Heart left ventricle (tissue), 16 donors: ENCODE data around the gene STX1B. TPM values are rescaled to one million over a fixed set of nuclear protein-coding genes. Genes with fewer than 3 reads are reported as not detected.

Experiments used
- ATAC-seq, 4 donors: fragments of 200-7000 bp; cut with Tn5 transposase; one replicate each; pipeline ENCODE4 v1.9.1; 2020 to 2022; ENCODE audit warnings: moderate library complexity in 4 of 4, mild to moderate bottlenecking in 3 of 4, moderate number of reproducible peaks in 1 of 4
- DNase-seq, 5 donors: peaks; one replicate each; pipeline ENCODE4 v3.0.0-alpha.2; 2020
- H3K27ac ChIP-seq, 12 donors: fragments of 200-600 bp; sonication (generic) in 4 of 12; one replicate each; pipeline versions ENCODE4 v1.5.0 to v1.8.0; 2016 to 2022; ENCODE audit warnings: mild to moderate bottlenecking in 2 of 12
- H3K27me3 ChIP-seq, 9 donors: fragments of 200-600 bp; sonication (generic) in 2 of 9; one replicate each; pipeline versions ENCODE4 v1.5.1 to v1.8.0; 2016 to 2022; ENCODE audit warnings: mild to moderate bottlenecking in 3 of 9
- H3K36me3 ChIP-seq, 9 donors: fragments of 200-600 bp; sonication (generic) in 2 of 9; one replicate each; pipeline versions ENCODE4 v1.5.0 to v1.8.0; 2018 to 2022; ENCODE audit warnings: mild to moderate bottlenecking in 2 of 9
- H3K4me1 ChIP-seq, 12 donors: fragments of 200-600 bp; sonication (generic) in 4 of 12; one replicate each; pipeline versions ENCODE4 v1.5.0 to v1.8.0; 2016 to 2022; ENCODE audit warnings: mild to moderate bottlenecking in 3 of 12
- H3K4me3 ChIP-seq, 12 donors: fragments of 200-600 bp; sonication (generic) in 4 of 12; one replicate each; pipeline versions ENCODE4 v1.5.0 to v1.8.0; 2017 to 2022; ENCODE audit warnings: mild to moderate bottlenecking in 9 of 12, moderate library complexity in 4 of 12
- H3K9me3 ChIP-seq, 12 donors: fragments of 200-600 bp; sonication (generic) in 4 of 12; one replicate each; pipeline versions ENCODE4 v1.5.0 to v1.8.0; 2016 to 2022; ENCODE audit warnings: mild to moderate bottlenecking in 1 of 12
- CTCF ChIP-seq, 12 donors: fragments of 200-600 bp; sonication (generic) in 4 of 12; IDR thresholded peaks; one replicate each; pipeline versions ENCODE4 v1.5.0 to v1.8.0; 2018 to 2022; ENCODE audit warnings: antibody characterized with exemption in 12 of 12, mild to moderate bottlenecking in 5 of 12
- POLR2A ChIP-seq, 2 donors: fragments of 450-650 bp; IDR thresholded peaks; one replicate each; pipeline ENCODE4 v1.6.1; 2017; ENCODE audit warnings: antibody characterized with exemption in 2 of 2, mild to moderate bottlenecking in 2 of 2, moderate library complexity in 2 of 2
- WGBS, 4 donors: extraction: QIAGEN DNeasy Blood & Tissue Kit in 2 of 4; methylation state at CpG; one replicate each; pipeline versions ENCODE4 v1.1.5 to v1.1.7; 2013 to 2018; 5-methylcytosine and 5-hydroxymethylcytosine counted together
- intact Hi-C, 10 donors: fragments of 100-400 bp; cut with DNase I; formaldehyde crosslinking; loops; one replicate each; pipeline versions ENCODE4 v1.11.1 to v1.14.2; 2022
- polyA plus RNA-seq, 2 donors: library from polyadenylated mRNA; stranded (reverse); fragments of 200-250 nt; gene quantifications; one replicate each; pipeline ENCODE4 v1.2.3, GENCODE V29; 2013
- total RNA-seq, 9 donors: library from RNA; depleted of rRNA in 2 of 9; stranded (reverse); fragments of >200 nt in 2 of 9; fragmentation: NEBNext Ultra II Directional in 3 of 9; extraction: Animal tissue kit (Norgen Biotek cat#: 25700) in 3 of 9; gene quantifications; one replicate each; pipeline versions ENCODE4 v1.1.0 to v1.2.4, GENCODE V29; 2016 to 2023
- donor health status: ischemic (EF 13 %, LVEDD 7.1; RV severe dilation, severe dysfunction).
- donor health status: healthy with polysubstance abuse.
- donor health status: DM: no; HTN: yes; CAD: no.
- donor health status: DM: no; HTN: no; CAD: no.
- donor health status: ischemic (EF 25% LVEDD 6.9; RV normal size, moderate dysfunction).
- donor health status: ischemic (EF 25% LVEDD 5.7; RV mildly dilated, moderate dysfunction).
- donor health status: healthy.
- donor health status: DM: yes; HTN: yes; CAD: no.
- donor health status: ischemic (EF 35%, LVEDD 5.7; RV mildly dilated, moderate dysfunction).
- donor health status: nonischemic (EF 11% LVEDD 7.7; RV severe dilation, severe dysfunction).
- donor health status: DM: yes; HTN: yes; CAD: no.
- donor health status: PGD.
- donor health status: ischemic (EF 29% LVEDD 5.4; RV normal size, mild dysfunction).
- donor health status: nonischemic (EF 23%, LVEDD 6.1; RV moderate dilation, normal function).

The STX1B gene
- total and polyA plus RNA-seq, 11 donors: 0.20 to 2.1 (median 0.82) TPM

GRCh38 chr16:30984669-30985400, 25.6 kb downstream of the STX1B start, which contains the start of gene HSD3B7:
TSS of gene HSD3B7 (plus strand) at chr16:30985207. CDS start at chr16:30985659, 452 bp downstream.
- peak within 1 kb of the TSS in 11 of 12 donors; percentile 24 to 79 (median 61) for H3K4me3 ChIP-seq
- no peaks in the 10 kb centered on the region for H3K27me3 ChIP-seq
- intact Hi-C loops: loop anchor here (1.0 to 10.0 kb wide), 20 partner anchors 47 to 890 kb away; partner anchors contain the start of genes ZNF843 (in 7 of the 10), VKORC1 (in 3 of the 10), ZNF646 (in 3 of the 10) and ZNF668 (in 3 of the 10)
- WGBS, 4 donors: 25 to 38% (median 29%) methylated on average over 17 to 24 of the region's 24 CpGs
- H3K4me1 ChIP-seq: peaks cover 0 to 21% (median 11%) of the 10 kb centered on the region in 12 donors
- no peaks in the 10 kb centered on the region for H3K9me3 ChIP-seq
- peaks cover 0 to 63% (median 38%) of the 10 kb centered on the region in 9 donors for H3K36me3 ChIP-seq
- TF ChIP-seq CTCF (IDR thresholded peaks at IDR 0.05) (peak; percentile 92 to 97 (median 96)), POLR2A (IDR thresholded peaks at IDR 0.05) (peak in 1 of 2 donors; percentile 32)
- ATAC-seq (peak; percentile 83 to 91 (median 88)), DNase-seq (peak; percentile 90 to 95 (median 90))
- H3K27ac ChIP-seq: peak within 1 kb of the TSS in 10 of 12 donors; percentile 26 to 82 (median 66)

- 77 to 87% (median 85%) methylated on average over 14 of the region's 14 CpGs for WGBS, 4 donors
- peaks cover 0 to 21% (median 11%) of the 10 kb centered on the region in 12 donors for H3K4me1 ChIP-seq
- ATAC-seq: no peak
- H3K27ac ChIP-seq: peak overlapping the region in 1 of 12 donors; percentile 82
- no peaks in the 10 kb centered on the region for H3K27me3 ChIP-seq
- no peak for DNase-seq
- intact Hi-C loops: loop anchor here in 9 of 10 donors (2.0 to 10.0 kb wide), 12 partner anchors 91 to 891 kb away; partner anchors contain the start of genes ZNF843 (in 5 of the 9), VKORC1 (in 2 of the 9), ZNF267 (in 1 of the 9) and ZNF646 (in 1 of the 9)
- peaks cover 0 to 71% (median 46%) of the 10 kb centered on the region in 9 donors for H3K36me3 ChIP-seq
- H3K9me3 ChIP-seq: no peaks in the 10 kb centered on the region
- no peak for TF ChIP-seq CTCF (IDR thresholded peaks at IDR 0.05)
- no peak for TF ChIP-seq POLR2A (IDR thresholded peaks at IDR 0.05)
- no peak overlapping the region for H3K4me3 ChIP-seq
Measured at GRCh38 chr16:30983898-30984610, 26.4 kb downstream of the STX1B start.

GRCh38 chr16:30983289-30983889, 27.0 kb downstream of the STX1B start:
- Histone ChIP-seq H3K4me3 (no peak overlapping the region), H3K27ac (peak overlapping the region in 1 of 12 donors; percentile 43), H3K36me3 (peaks cover 0 to 76% (median 49%) of the 10 kb centered on the region in 9 donors), H3K27me3 (no peaks in the 10 kb centered on the region), H3K4me1 (peaks cover 0 to 21% (median 11%) of the 10 kb centered on the region in 12 donors), H3K9me3 (no peaks in the 10 kb centered on the region)
- 80 to 91% (median 85%) methylated on average over 14 to 25 of the region's 25 CpGs for WGBS, 4 donors
- no peak for TF ChIP-seq CTCF (IDR thresholded peaks at IDR 0.05)
- TF ChIP-seq POLR2A (IDR thresholded peaks at IDR 0.05): no peak
- intact Hi-C loops: loop anchor here in 9 of 10 donors (5.0 to 10.0 kb wide), 9 partner anchors 91 to 891 kb away; partner anchors contain the start of genes VKORC1 (in 2 of the 9), ZNF843 (in 2 of the 9), ZNF267 (in 1 of the 9) and ZNF646 (in 1 of the 9)
- DNase-seq: no peak
- no peak for ATAC-seq
